Common myeloid progenitor, CD34-positive (primary cell): Measurements from ENCODE around the gene AKNA.

Experiments used
- CTCF ChIA-PET: fragments of 350-600 bp; sonication (Branson Sonifier 250); formaldehyde crosslinking; loops from one replicate; lab custom pipeline; 2021; ENCODE audit warnings: antibody characterized with exemption; lab: Charles Lee
- POLR2A ChIA-PET: fragments of 350-600 bp; sonication (Branson Sonifier 250); formaldehyde crosslinking; loops from one replicate; lab custom pipeline; 2021; ENCODE audit warnings: antibody characterized with exemption; lab: Charles Lee
- DNase-seq, 3 donors: peaks; one replicate each; pipeline versions ENCODE4 v3.0.0 to v3.0.0-alpha.2; 2013
- H3K27ac ChIP-seq, 2 experiments: 1 replicate in 1 of 2; 2 replicates in 1 of 2; pipeline ENCODE4 v1.7.0; 2013; ENCODE audit warnings: inconsistent platforms in 2 of 2, low read length in 2 of 2, mild to moderate bottlenecking in 2 of 2, low read depth in 1 of 2, moderate library complexity in 1 of 2; ENCODE audit not compliant: severe bottlenecking in 2 of 2, insufficient read depth in 1 of 2, poor library complexity in 1 of 2
- H3K27me3 ChIP-seq, 5 experiments: replicated peaks in 2 of 5; 1 replicate in 3 of 5; 2 replicates in 2 of 5; pipeline versions ENCODE4 v1.6.1 to v1.7.0; 2013; ENCODE audit warnings: low read length in 4 of 5, mild to moderate bottlenecking in 2 of 5, moderate library complexity in 2 of 5, inconsistent platforms in 1 of 5; ENCODE audit not compliant: insufficient read depth in 5 of 5, control insufficient read depth in 4 of 5
- H3K36me3 ChIP-seq, 4 experiments: 1 replicate in 2 of 4; 2 replicates in 2 of 4; pipeline versions ENCODE4 v1.6.1 to v1.7.0; 2013; ENCODE audit warnings: low read length in 3 of 4, control low read depth in 1 of 4, mild to moderate bottlenecking in 1 of 4; ENCODE audit not compliant: control insufficient read depth in 4 of 4, insufficient read depth in 4 of 4
- H3K4me1 ChIP-seq, 4 experiments: 1 replicate in 3 of 4; 2 replicates in 1 of 4; pipeline versions ENCODE4 v1.6.1 to v1.7.1; 2013; ENCODE audit warnings: low read length in 3 of 4, mild to moderate bottlenecking in 3 of 4, control low read depth in 1 of 4, inconsistent platforms in 1 of 4, moderate library complexity in 1 of 4; ENCODE audit not compliant: control insufficient read depth in 4 of 4, insufficient read depth in 4 of 4; ENCODE audit errors: control extremely low read depth in 1 of 4
- H3K4me3 ChIP-seq, 7 experiments: 1 replicate in 4 of 7; 2 replicates in 3 of 7; pipeline versions ENCODE4 v1.5.1 to v1.7.0; 2013; ENCODE audit warnings: mild to moderate bottlenecking in 7 of 7, low read length in 6 of 7, moderate library complexity in 6 of 7, inconsistent platforms in 2 of 7, low read depth in 2 of 7, control low read depth in 1 of 7; ENCODE audit not compliant: insufficient read depth in 4 of 7, control insufficient read depth in 1 of 7; ENCODE audit errors: extremely low read depth in 1 of 7
- H3K9me3 ChIP-seq, 5 experiments: 1 replicate in 4 of 5; 2 replicates in 1 of 5; pipeline versions ENCODE4 v1.6.1 to v1.7.1; 2013; ENCODE audit warnings: low read length in 4 of 5, mild to moderate bottlenecking in 2 of 5, inconsistent platforms in 1 of 5, low read depth in 1 of 5, moderate library complexity in 1 of 5; ENCODE audit not compliant: control insufficient read depth in 4 of 5, insufficient read depth in 2 of 5; ENCODE audit errors: control extremely low read depth in 1 of 5
- WGBS: methylation state at CpG from one replicate; pipeline ENCODE4 v1.1.5; 2013; ENCODE audit not compliant: insufficient coverage; 5-methylcytosine and 5-hydroxymethylcytosine counted together

The AKNA gene

DNA sequence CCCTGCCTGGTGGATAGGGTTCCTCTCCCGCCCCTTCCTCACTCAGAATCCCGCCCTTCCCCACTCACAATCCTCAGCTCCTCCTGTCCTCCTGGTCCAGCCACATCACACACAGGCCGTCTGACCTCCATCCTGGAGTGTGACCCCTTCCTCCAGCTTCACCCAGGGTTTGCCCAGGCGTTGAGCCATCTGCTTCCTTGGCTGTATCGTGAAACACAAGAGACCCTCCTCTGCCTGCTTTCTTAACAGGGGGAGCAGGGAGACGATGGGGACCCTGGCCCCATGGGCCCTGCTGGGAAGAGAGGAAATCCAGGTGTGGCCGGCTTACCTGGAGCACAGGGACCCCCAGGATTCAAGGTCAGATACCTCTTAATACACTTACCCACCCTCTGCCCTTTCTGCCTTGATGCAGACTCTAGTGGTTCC lies 97.2 kb downstream of the AKNA start:
- Histone ChIP-seq H3K4me1 (peaks cover 0 to 6% (median 0%) of the 10 kb centered on the region in 4 experiments), H3K27me3 (no peaks in the 10 kb centered on the region), H3K36me3 (no peaks in the 10 kb centered on the region), H3K4me3 (no peak overlapping the region), H3K9me3 (peaks cover 0 to 12% (median 0%) of the 10 kb centered on the region in 5 experiments), H3K27ac (no peak overlapping the region)
- CTCF ChIA-PET, result interaction anchor here (0.8 to 9.3 kb wide), 25 partner anchors 9 to 212 kb away, joined by 3 to 90 read pairs (median 4); partner anchors contain the start of genes AMBP and COL27A1
- 100% methylated on average over 5 of the region's 7 CpGs for WGBS
- POLR2A ChIA-PET, result no interaction called here
- DNase-seq, result no peak

- Histone ChIP-seq H3K36me3 (no peaks in the 10 kb centered on the region), H3K27me3 (no peaks in the 10 kb centered on the region), H3K4me3 (no peak overlapping the region), H3K27ac (no peak overlapping the region), H3K4me1 (peaks cover 0 to 9% (median 0%) of the 10 kb centered on the region in 4 experiments), H3K9me3 (peaks cover 0 to 5% (median 0%) of the 10 kb centered on the region in 5 experiments)
- 92% methylated on average over 7 of the region's 13 CpGs for WGBS
- ChIA-PET POLR2A (no interaction called here), CTCF (interaction anchor here (0.7 to 9.3 kb wide), 11 partner anchors 9 to 211 kb away, joined by 3 to 90 read pairs (median 6); partner anchors contain the start of gene COL27A1)
- DNase-seq, result no peak
Measured at GRCh38 chr9:114289571-114290481, 98.0 kb downstream of the AKNA start.

- POLR2A ChIA-PET, result no interaction called here
- no peak overlapping the region for H3K27ac ChIP-seq
Measured at GRCh38 chr9:114289106-114289505, 98.7 kb downstream of the AKNA start.

GRCh38 chr9:114288193-114289091 lies 99.3 kb downstream of the AKNA start:
- no peaks in the 10 kb centered on the region for H3K27me3 ChIP-seq
- ChIA-PET CTCF (interaction anchor here (1.2 to 9.3 kb wide), 4 partner anchors 16 to 205 kb away, joined by 3 to 90 read pairs (median 4); no protein-coding TSS in a partner anchor), POLR2A (no interaction called here)
- H3K4me1 ChIP-seq, result peaks cover 0 to 9% (median 0%) of the 10 kb centered on the region in 4 experiments
- no peaks in the 10 kb centered on the region for H3K9me3 ChIP-seq
- no peak for DNase-seq
- H3K27ac ChIP-seq, result no peak overlapping the region
- H3K36me3 ChIP-seq, result no peaks in the 10 kb centered on the region
- no peak overlapping the region for H3K4me3 ChIP-seq
- WGBS, result 93% methylated on average over 17 of the region's 23 CpGs

More at GRCh38 chr9:114289106-114289505, 98.7 kb downstream of the AKNA start:
- no peaks in the 10 kb centered on the region for H3K36me3 ChIP-seq
- H3K4me1 ChIP-seq, result peaks cover 0 to 9% (median 0%) of the 10 kb centered on the region in 4 experiments
- DNase-seq, result no peak
- no peaks in the 10 kb centered on the region for H3K9me3 ChIP-seq
- no peak overlapping the region for H3K4me3 ChIP-seq
- WGBS, result 93% methylated on average over 9 of the region's 13 CpGs
- CTCF ChIA-PET, result interaction anchor here (1.2 to 9.3 kb wide), 4 partner anchors 19 to 206 kb away, joined by 3 to 90 read pairs (median 6); no protein-coding TSS in a partner anchor
- no peaks in the 10 kb centered on the region for H3K27me3 ChIP-seq

GRCh38 chr9:114287763-114288192 lies 100.0 kb downstream of the AKNA start:
- WGBS, result 95% methylated on average over 15 of the region's 15 CpGs
- Histone ChIP-seq H3K4me3 (no peak overlapping the region), H3K27ac (no peak overlapping the region), H3K4me1 (peaks cover 0 to 9% (median 0%) of the 10 kb centered on the region in 4 experiments), H3K36me3 (no peaks in the 10 kb centered on the region), H3K27me3 (no peaks in the 10 kb centered on the region), H3K9me3 (no peaks in the 10 kb centered on the region)
- ChIA-PET CTCF (interaction anchor here (1.2 to 9.3 kb wide), 4 partner anchors 16 to 205 kb away, joined by 3 to 90 read pairs (median 6); no protein-coding TSS in a partner anchor), POLR2A (no interaction called here)
- DNase-seq, result no peak

- H3K4me1 ChIP-seq, result peaks cover 0 to 9% (median 0%) of the 10 kb centered on the region in 4 experiments
- ChIA-PET POLR2A (no interaction called here), CTCF (interaction anchor here (1.2 to 9.3 kb wide), 4 partner anchors 15 to 205 kb away, joined by 3 to 90 read pairs (median 4); no protein-coding TSS in a partner anchor)
Measured at GRCh38 chr9:114287001-114287762, 100.6 kb downstream of the AKNA start.

More at GRCh38 chr9:114287001-114287762, 100.6 kb downstream of the AKNA start:
- WGBS, result 84% methylated on average over 13 of the region's 16 CpGs
- Histone ChIP-seq H3K27me3 (no peaks in the 10 kb centered on the region), H3K9me3 (no peaks in the 10 kb centered on the region), H3K4me3 (no peak overlapping the region), H3K27ac (no peak overlapping the region), H3K36me3 (no peaks in the 10 kb centered on the region)
- no peak for DNase-seq
